Activated T-cell treated with anti-CD3 and anti-CD28 coated beads, Interleukin-2, amount 50 U/mL, for 24 hours (primary cell): ENCODE results near the gene NTRK2.

Experiments
- DNase-seq: peaks from one replicate; pipeline ENCODE4 v3.0.0-alpha.2; 2020
- H3K27ac Mint-ChIP-seq: 2 replicates; pipeline ENCODE4 v1.8.0; 2020; ENCODE audit warnings: mild to moderate bottlenecking, mixed read lengths
- H3K27me3 Mint-ChIP-seq: 2 replicates; pipeline ENCODE4 v1.8.0; 2020; ENCODE audit warnings: mixed read lengths
- H3K36me3 Mint-ChIP-seq: 2 replicates; pipeline ENCODE4 v1.8.0; 2020; ENCODE audit warnings: low read depth, mixed read lengths
- H3K4me1 Mint-ChIP-seq: 2 replicates; pipeline ENCODE4 v1.8.0; 2020; ENCODE audit warnings: low read depth, mixed read lengths
- H3K4me3 Mint-ChIP-seq: 2 replicates; pipeline ENCODE4 v1.8.0; 2020; ENCODE audit warnings: mild to moderate bottlenecking, moderate library complexity, mixed read lengths
- H3K9me3 Mint-ChIP-seq: 2 replicates; pipeline ENCODE4 v1.8.0; 2020; ENCODE audit warnings: mixed read lengths

The NTRK2 gene

GRCh38 chr9:84761137-84761808, 91.7 kb downstream of the NTRK2 start:
- DNase-seq, result no peak
- H3K4me1 Mint-ChIP-seq, result peaks cover 11% of the 10 kb centered on the region
- H3K27ac Mint-ChIP-seq, result no peak overlapping the region
- no peak overlapping the region for H3K4me3 Mint-ChIP-seq
- H3K36me3 Mint-ChIP-seq, result no peaks in the 10 kb centered on the region
- peaks cover 7% of the 10 kb centered on the region for H3K9me3 Mint-ChIP-seq
- H3K27me3 Mint-ChIP-seq, result peaks cover 7% of the 10 kb centered on the region

DNA sequence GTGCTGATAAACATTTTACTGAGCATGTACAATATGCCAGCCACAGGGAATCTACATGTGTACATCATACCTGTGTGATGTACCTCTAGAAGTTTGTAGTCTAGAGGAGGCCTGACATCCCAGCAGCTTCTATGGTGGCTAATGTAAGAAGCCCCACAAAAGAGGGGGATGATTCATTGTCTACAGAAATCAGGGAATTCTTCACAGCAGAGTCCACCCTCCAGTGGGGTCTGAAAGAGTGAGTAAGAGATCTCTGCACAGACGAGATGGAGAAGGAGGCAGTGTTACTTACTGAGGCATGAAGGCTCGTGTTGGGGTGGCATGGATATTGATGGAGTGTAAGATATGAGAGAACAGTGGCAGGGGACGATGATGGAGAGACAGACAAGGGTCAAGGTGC, 103.0 kb downstream of the NTRK2 start:
- Mint-ChIP-seq H3K27me3 (peaks cover 6% of the 10 kb centered on the region), H3K4me1 (no peaks in the 10 kb centered on the region), H3K9me3 (no peaks in the 10 kb centered on the region), H3K27ac (no peak overlapping the region), H3K36me3 (no peaks in the 10 kb centered on the region), H3K4me3 (no peak overlapping the region)
- no peak for DNase-seq

GRCh38 chr9:84773022-84773421, 103.5 kb downstream of the NTRK2 start:
- no peaks in the 10 kb centered on the region for H3K4me1 Mint-ChIP-seq
- H3K27ac Mint-ChIP-seq, result no peak overlapping the region
- no peaks in the 10 kb centered on the region for H3K36me3 Mint-ChIP-seq
- peaks cover 6% of the 10 kb centered on the region for H3K27me3 Mint-ChIP-seq
- no peaks in the 10 kb centered on the region for H3K9me3 Mint-ChIP-seq
- no peak for DNase-seq
- H3K4me3 Mint-ChIP-seq, result no peak overlapping the region

DNA sequence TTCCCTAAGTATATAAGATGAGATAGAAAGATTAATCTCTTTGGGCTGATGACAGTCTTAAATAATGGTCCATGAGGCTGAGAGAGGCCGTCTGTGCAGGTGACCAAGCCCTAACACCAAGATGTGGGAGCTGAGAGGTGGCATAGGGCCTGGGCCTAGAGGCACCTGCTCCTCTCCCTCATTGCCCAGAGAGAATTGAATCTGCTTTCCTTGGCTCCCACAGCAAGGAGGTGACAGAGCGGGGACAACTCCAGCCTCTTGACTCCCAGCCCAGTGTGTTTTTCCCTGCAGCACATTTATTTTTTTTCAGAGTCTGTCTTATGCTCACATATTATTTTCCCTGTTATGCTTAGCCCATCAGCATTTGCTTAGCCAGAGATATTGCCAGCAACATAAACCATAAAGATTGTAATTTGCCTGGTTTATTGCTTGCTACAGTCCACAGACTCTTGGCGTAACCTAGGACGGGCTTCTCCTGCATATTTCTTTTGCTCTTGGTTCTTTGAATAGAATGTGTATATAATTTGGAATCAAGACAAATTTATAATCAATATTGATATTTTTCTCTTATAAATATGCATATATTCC, 105.6 kb downstream of the NTRK2 start:
- no peak overlapping the region for H3K4me3 Mint-ChIP-seq
- H3K36me3 Mint-ChIP-seq, result no peaks in the 10 kb centered on the region
- no peaks in the 10 kb centered on the region for H3K9me3 Mint-ChIP-seq
- DNase-seq, result no peak
- H3K27me3 Mint-ChIP-seq, result peaks cover 6% of the 10 kb centered on the region
- H3K27ac Mint-ChIP-seq, result no peak overlapping the region
- H3K4me1 Mint-ChIP-seq, result no peaks in the 10 kb centered on the region

DNA sequence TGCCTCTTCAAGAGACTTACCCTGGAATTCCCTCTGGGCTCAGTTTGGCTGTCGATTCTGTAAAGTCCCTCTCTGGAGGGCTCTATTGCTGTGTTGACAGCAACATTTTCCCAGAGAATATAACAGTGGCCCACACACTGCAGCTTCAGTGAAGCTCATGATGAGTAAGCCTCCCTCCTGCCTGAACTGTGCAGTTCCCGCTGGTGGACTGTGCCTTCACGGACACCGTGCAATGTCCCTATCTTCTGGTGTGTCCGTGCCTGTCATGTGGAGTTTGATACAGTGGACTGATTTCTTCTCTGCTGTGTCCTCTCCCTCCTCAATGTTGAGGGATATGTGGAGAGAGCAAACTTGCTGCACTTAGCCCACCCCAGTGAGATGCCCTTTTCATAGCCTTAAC, 109.0 kb downstream of the NTRK2 start:
- no peak overlapping the region for H3K4me3 Mint-ChIP-seq
- H3K27me3 Mint-ChIP-seq, result peaks cover 4% of the 10 kb centered on the region
- H3K4me1 Mint-ChIP-seq, result no peaks in the 10 kb centered on the region
- DNase-seq, result no peak
- no peaks in the 10 kb centered on the region for H3K9me3 Mint-ChIP-seq
- no peaks in the 10 kb centered on the region for H3K36me3 Mint-ChIP-seq
- no peak overlapping the region for H3K27ac Mint-ChIP-seq

DNA sequence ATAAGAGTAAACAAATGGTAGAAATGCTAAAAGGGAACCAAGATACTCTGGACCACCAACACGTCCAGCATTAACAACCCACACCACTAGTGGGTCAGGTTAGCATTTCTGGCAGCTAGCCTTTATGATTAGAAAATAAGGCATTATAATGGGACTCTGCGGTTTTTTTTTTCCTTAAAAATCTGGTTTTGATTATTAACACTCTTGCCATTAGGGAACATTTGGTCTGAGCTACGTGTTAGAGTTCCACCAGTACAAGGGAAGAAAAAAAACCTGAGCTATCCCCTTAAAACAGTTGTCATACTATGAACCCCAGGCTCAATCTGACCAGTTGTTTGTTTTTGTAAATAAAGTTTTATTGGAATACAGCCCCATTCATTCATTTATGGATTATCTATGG, 110.4 kb downstream of the NTRK2 start:
- H3K27ac Mint-ChIP-seq, result no peak overlapping the region

DNA sequence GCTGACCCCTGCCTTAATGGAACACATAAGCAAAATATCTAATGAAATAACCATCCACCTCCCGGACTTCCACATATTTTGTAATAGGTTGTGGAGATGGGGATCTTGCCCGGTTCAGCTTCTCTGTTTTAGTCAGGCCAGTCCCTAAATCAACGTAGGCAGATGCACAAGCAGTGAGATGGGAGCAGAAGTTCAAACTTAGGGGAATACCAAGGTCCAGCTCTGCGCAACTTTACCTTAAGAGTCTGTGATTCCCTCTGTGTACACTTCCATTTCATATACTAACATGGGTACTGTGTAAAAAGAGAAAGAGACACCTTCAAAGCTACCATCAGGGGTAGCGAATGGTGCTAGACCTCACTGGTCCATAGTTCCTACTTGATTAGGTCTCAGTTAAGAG, 110.9 kb downstream of the NTRK2 start:
- no peaks in the 10 kb centered on the region for H3K36me3 Mint-ChIP-seq
- H3K4me3 Mint-ChIP-seq, result no peak overlapping the region
- DNase-seq, result no peak
- H3K27me3 Mint-ChIP-seq, result peaks cover 6% of the 10 kb centered on the region
- no peak overlapping the region for H3K27ac Mint-ChIP-seq
- no peaks in the 10 kb centered on the region for H3K9me3 Mint-ChIP-seq
- H3K4me1 Mint-ChIP-seq, result no peaks in the 10 kb centered on the region

More for the DNA sequence above, 110.4 kb downstream of the NTRK2 start:
- Mint-ChIP-seq H3K4me1 (no peaks in the 10 kb centered on the region), H3K4me3 (no peak overlapping the region), H3K36me3 (no peaks in the 10 kb centered on the region), H3K27me3 (peaks cover 6% of the 10 kb centered on the region), H3K9me3 (no peaks in the 10 kb centered on the region)
- DNase-seq, result no peak

DNA sequence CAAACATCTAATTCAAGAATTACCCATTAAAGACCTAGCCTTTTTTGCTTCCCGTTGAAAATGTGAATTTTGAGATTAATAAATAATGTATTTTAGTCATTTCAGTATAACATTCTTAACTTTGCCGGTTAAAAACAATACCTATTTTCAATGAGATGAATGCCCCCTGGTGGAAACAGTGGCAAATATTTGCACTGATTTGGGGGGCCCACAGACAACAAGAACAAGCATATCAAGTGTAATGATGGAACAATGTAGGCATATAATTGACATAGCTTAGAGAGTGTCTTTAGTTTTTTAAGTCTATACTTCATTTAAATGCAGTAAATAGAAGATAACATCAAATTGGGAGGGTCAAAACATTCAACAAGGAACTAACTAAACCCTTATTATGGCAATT, 111.9 kb downstream of the NTRK2 start:
- Mint-ChIP-seq H3K27ac (no peak overlapping the region), H3K27me3 (peaks cover 6% of the 10 kb centered on the region), H3K9me3 (no peaks in the 10 kb centered on the region), H3K4me1 (no peaks in the 10 kb centered on the region), H3K4me3 (no peak overlapping the region), H3K36me3 (no peaks in the 10 kb centered on the region)
- no peak for DNase-seq

GRCh38 chr9:84781931-84782866, 112.7 kb downstream of the NTRK2 start:
- Mint-ChIP-seq H3K36me3 (no peaks in the 10 kb centered on the region), H3K27ac (no peak overlapping the region), H3K27me3 (peaks cover 6% of the 10 kb centered on the region), H3K9me3 (no peaks in the 10 kb centered on the region), H3K4me1 (no peaks in the 10 kb centered on the region), H3K4me3 (no peak overlapping the region)
- no peak for DNase-seq

- H3K36me3 Mint-ChIP-seq, result no peaks in the 10 kb centered on the region
- H3K27ac Mint-ChIP-seq, result no peak overlapping the region
- peaks cover 6% of the 10 kb centered on the region for H3K27me3 Mint-ChIP-seq
- no peak for DNase-seq
- no peaks in the 10 kb centered on the region for H3K9me3 Mint-ChIP-seq
- no peaks in the 10 kb centered on the region for H3K4me1 Mint-ChIP-seq
- H3K4me3 Mint-ChIP-seq, result no peak overlapping the region
Observed at GRCh38 chr9:84785792-84786547, 116.4 kb downstream of the NTRK2 start.

DNA sequence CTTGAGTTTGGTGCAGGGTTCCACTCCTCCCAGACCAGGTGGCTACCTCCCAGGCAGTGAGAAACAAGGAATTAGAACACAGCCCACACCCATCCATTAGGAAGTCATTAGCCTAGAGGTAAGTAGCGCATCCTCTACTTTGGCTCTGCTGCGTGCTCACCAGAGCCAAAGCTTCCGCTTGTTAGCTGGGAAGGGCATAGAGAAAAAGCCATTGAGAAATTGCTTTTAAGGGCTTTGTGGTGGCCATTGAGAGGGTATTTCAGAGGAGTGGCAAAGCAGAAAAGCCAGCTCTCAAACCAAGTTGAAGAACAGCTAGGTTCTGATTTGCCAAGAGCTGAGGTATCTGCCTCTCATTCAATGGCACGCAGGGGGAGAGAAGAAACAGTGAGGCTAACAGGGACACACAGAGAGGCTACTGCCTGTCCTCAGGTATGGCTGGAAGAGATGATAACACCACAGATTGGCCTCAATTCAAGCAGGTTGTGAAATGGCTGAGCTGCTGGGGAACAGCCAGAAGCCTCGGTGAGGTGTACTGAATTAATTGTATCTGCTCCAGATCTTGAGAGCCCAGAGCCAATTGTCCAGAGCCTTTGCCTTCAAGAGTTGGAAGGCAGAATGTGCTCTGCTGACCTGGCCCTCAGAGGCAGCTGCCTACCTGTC, 119.4 kb downstream of the NTRK2 start:
- H3K36me3 Mint-ChIP-seq, result no peaks in the 10 kb centered on the region
- no peak overlapping the region for H3K4me3 Mint-ChIP-seq
- H3K27me3 Mint-ChIP-seq, result no peaks in the 10 kb centered on the region
- H3K27ac Mint-ChIP-seq, result no peak overlapping the region
- DNase-seq, result no peak
- H3K9me3 Mint-ChIP-seq, result no peaks in the 10 kb centered on the region
- no peaks in the 10 kb centered on the region for H3K4me1 Mint-ChIP-seq

DNA sequence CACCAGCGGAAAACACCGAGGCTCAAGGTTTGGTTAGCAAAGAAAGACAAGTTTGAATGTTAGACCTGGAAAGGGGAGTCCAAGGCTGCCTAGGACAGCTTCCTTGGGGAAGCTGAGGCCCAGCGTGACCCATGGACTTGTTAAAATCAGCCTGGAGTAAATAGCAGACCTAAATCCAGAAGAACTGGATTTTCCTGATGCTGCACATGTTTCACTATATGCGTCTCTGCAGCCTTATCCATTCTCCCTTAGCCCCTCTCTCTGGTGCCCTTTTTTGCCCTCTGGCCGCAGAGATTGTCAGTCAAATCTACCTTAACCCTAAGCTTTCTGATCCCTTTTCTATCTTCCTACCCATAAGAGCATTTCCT, 119.9 kb downstream of the NTRK2 start:
- Mint-ChIP-seq H3K27ac (no peak overlapping the region), H3K27me3 (no peaks in the 10 kb centered on the region)

GRCh38 chr9:84791643-84792042, 122.1 kb downstream of the NTRK2 start:
- H3K36me3 Mint-ChIP-seq, result no peaks in the 10 kb centered on the region
- H3K4me3 Mint-ChIP-seq, result no peak overlapping the region
- no peak for DNase-seq
- no peaks in the 10 kb centered on the region for H3K4me1 Mint-ChIP-seq
- no peaks in the 10 kb centered on the region for H3K27me3 Mint-ChIP-seq
- no peaks in the 10 kb centered on the region for H3K9me3 Mint-ChIP-seq
- H3K27ac Mint-ChIP-seq, result no peak overlapping the region

More for the DNA sequence above, 119.9 kb downstream of the NTRK2 start:
- no peaks in the 10 kb centered on the region for H3K36me3 Mint-ChIP-seq
- no peak for DNase-seq
- H3K9me3 Mint-ChIP-seq, result no peaks in the 10 kb centered on the region
- no peak overlapping the region for H3K4me3 Mint-ChIP-seq
- H3K4me1 Mint-ChIP-seq, result no peaks in the 10 kb centered on the region

GRCh38 chr9:84793251-84793650, 123.7 kb downstream of the NTRK2 start:
- Mint-ChIP-seq H3K36me3 (no peaks in the 10 kb centered on the region), H3K27ac (no peak overlapping the region), H3K27me3 (no peaks in the 10 kb centered on the region), H3K9me3 (no peaks in the 10 kb centered on the region), H3K4me3 (no peak overlapping the region), H3K4me1 (no peaks in the 10 kb centered on the region)
- DNase-seq, result no peak
